Measurements from ENCODE around the gene ARF1.

Gene ARF1

GRCh38 chr1:228070173-228070572 lies 12.3 kb upstream of the ARF1 start:
- no peak for DNase-seq (ENCODE audit: low read depth in 2 of 2, low spot score in 1 of 2)

GRCh38 chr1:228070851-228071250 lies 11.7 kb upstream of the ARF1 start:
- no peak for DNase-seq (ENCODE audit: low read depth in 2 of 2, low spot score in 1 of 2)

GRCh38 chr1:228071839-228072657 lies 10.5 kb upstream of the ARF1 start:
- DNase-seq (ENCODE audit: low read depth in 2 of 2, low spot score in 1 of 2): no peak

- DNase-seq (ENCODE audit: low read depth in 2 of 2, low spot score in 1 of 2): no peak
Measured at GRCh38 chr1:228072658-228073043, 9.9 kb upstream of the ARF1 start.

GRCh38 chr1:228073061-228073856 lies 9.2 kb upstream of the ARF1 start:
- DNase-seq (ENCODE audit: low read depth in 2 of 2, low spot score in 1 of 2): no peak

- DNase-seq (ENCODE audit: low read depth in 2 of 2, low spot score in 1 of 2): no peak
Measured at GRCh38 chr1:228073857-228074545, 8.5 kb upstream of the ARF1 start.

GRCh38 chr1:228074954-228075730 lies 7.4 kb upstream of the ARF1 start:
- no peak for DNase-seq (ENCODE audit: low read depth in 2 of 2, low spot score in 1 of 2)

- no peak for DNase-seq (ENCODE audit: low read depth in 2 of 2, low spot score in 1 of 2)
Measured at GRCh38 chr1:228075801-228076271, 6.7 kb upstream of the ARF1 start.

- DNase-seq (ENCODE audit: low read depth in 2 of 2, low spot score in 1 of 2): no peak
Measured at GRCh38 chr1:228076796-228077430, 5.6 kb upstream of the ARF1 start.

GRCh38 chr1:228077565-228078330 lies 4.8 kb upstream of the ARF1 start:
- DNase-seq (ENCODE audit: low read depth in 2 of 2, low spot score in 1 of 2): no peak

- no peak for DNase-seq (ENCODE audit: low read depth in 2 of 2, low spot score in 1 of 2)
Measured at GRCh38 chr1:228079013-228079412, 3.5 kb upstream of the ARF1 start.

- DNase-seq (ENCODE audit: low read depth in 2 of 2, low spot score in 1 of 2): no peak
Measured at GRCh38 chr1:228079601-228080263, 2.8 kb upstream of the ARF1 start.

- no peak for DNase-seq (ENCODE audit: low read depth in 2 of 2, low spot score in 1 of 2)
Measured at GRCh38 chr1:228081144-228081543, 1.4 kb upstream of the ARF1 start.

GRCh38 chr1:228081578-228082213 lies 812 bp upstream of the ARF1 start:
- DNase-seq (ENCODE audit: low read depth in 2 of 2, low spot score in 1 of 2): no peak

- DNase-seq (ENCODE audit: low read depth in 2 of 2, low spot score in 1 of 2): no peak
Measured at GRCh38 chr1:228082918-228083870, 686 bp downstream of the ARF1 start.

GRCh38 chr1:228083871-228084278 lies 1.4 kb downstream of the ARF1 start:
- no peak for DNase-seq (ENCODE audit: low read depth in 2 of 2, low spot score in 1 of 2)

GRCh38 chr1:228084325-228084724 lies 1.8 kb downstream of the ARF1 start:
- no peak for DNase-seq (ENCODE audit: low read depth in 2 of 2, low spot score in 1 of 2)

GRCh38 chr1:228084797-228085196 lies 2.3 kb downstream of the ARF1 start:
- DNase-seq (ENCODE audit: low read depth in 2 of 2, low spot score in 1 of 2): no peak

All from stimulated activated CD8-positive, alpha-beta memory T cell treated with anti-CD3 and anti-CD28 coated beads, Interleukin-4, amount 100 ng/mL, for 1 hour (primary cell).